ENCODE measurements around the gene EMILIN1. TPM values are rescaled to one million over a fixed set of nuclear protein-coding genes. Genes with fewer than 3 reads are reported as not detected.

EMILIN1 gene
- total RNA-seq, 5 donors from 2014 or later (not counting 1 experiment from before 2014, with no cell fraction given): 0.28 to 1.1 (median 0.85) TPM

- DNase-seq (no peak), ATAC-seq (replicated peaks in 1 of 4) (no peak)
- Mint-ChIP-seq H3K4me1 (peaks cover 12 to 29% (median 15%) of the 10 kb centered on the region in 3 donors), H3K36me3 (peaks cover 3% of the 10 kb centered on the region), H3K27ac (no peak overlapping the region), H3K4me3 (no peak overlapping the region), H3K27me3 (no peaks in the 10 kb centered on the region), H3K9me3 (no peaks in the 10 kb centered on the region)
- peaks cover 2 to 9% of the 10 kb centered on the region in 2 experiments for H3K4me1 ChIP-seq (ENCODE audit: control insufficient read depth in 1 of 2, extremely low read depth in 1 of 2, insufficient read depth in 2 of 2, low read length in 2 of 2)
- 92% methylated on average over 21 of the region's 24 CpGs for WGBS (ENCODE audit: insufficient coverage)
- H3K4me3 ChIP-seq (ENCODE audit: control insufficient read depth in 1 of 2, extremely low read depth in 1 of 2, low read length in 1 of 2): no peak overlapping the region
- H3K36me3 ChIP-seq (ENCODE audit: control insufficient read depth in 2 of 2, extremely low read depth in 1 of 2, insufficient read depth in 1 of 2, low read length in 1 of 2): no peaks in the 10 kb centered on the region
- H3K27ac ChIP-seq (ENCODE audit: low read length): no peak overlapping the region
- peaks cover 0 to 6% of the 10 kb centered on the region in 2 experiments for H3K27me3 ChIP-seq (replicated peaks in 1 of 2; ENCODE audit: control insufficient read depth in 2 of 2, extremely low read depth in 1 of 2, insufficient read depth in 2 of 2, low read length in 1 of 2)
- no peaks in the 10 kb centered on the region for H3K9me3 ChIP-seq
- ChIA-PET POLR2A (interaction anchor here in 1 of 2 donors (1.1 kb wide), 1 partner anchor 243 kb away, joined by 3 read pairs; no protein-coding TSS in a partner anchor), CTCF (no interaction called here)
These were observed 16.1 kb downstream of the EMILIN1 start for GRCh38 chr2:27094353-27094984.

- Histone ChIP-seq H3K27ac (ENCODE audit: low read length) (no peak overlapping the region), H3K9me3 (no peaks in the 10 kb centered on the region), H3K4me3 (ENCODE audit: control insufficient read depth in 1 of 2, extremely low read depth in 1 of 2, low read length in 1 of 2) (no peak overlapping the region), H3K4me1 (ENCODE audit: control insufficient read depth in 1 of 2, extremely low read depth in 1 of 2, insufficient read depth in 2 of 2, low read length in 2 of 2) (peaks cover 2 to 9% of the 10 kb centered on the region in 2 experiments), H3K27me3 (replicated peaks in 1 of 2; ENCODE audit: control insufficient read depth in 2 of 2, extremely low read depth in 1 of 2, insufficient read depth in 2 of 2, low read length in 1 of 2) (peaks cover 0 to 6% of the 10 kb centered on the region in 2 experiments), H3K36me3 (ENCODE audit: control insufficient read depth in 2 of 2, extremely low read depth in 1 of 2, insufficient read depth in 1 of 2, low read length in 1 of 2) (peaks cover 0 to 3% of the 10 kb centered on the region in 2 donors)
- H3K4me3 Mint-ChIP-seq: peak overlapping the region in 1 of 3 donors; percentile 59
- CTCF ChIA-PET: interaction anchor here in 1 of 2 donors (0.6 kb wide), 1 partner anchor 12 kb away, joined by 6 read pairs; no protein-coding TSS in a partner anchor
- WGBS (ENCODE audit: insufficient coverage): 93% methylated on average over 2 of the region's 2 CpGs
- H3K36me3 Mint-ChIP-seq: peaks cover 3% of the 10 kb centered on the region
- no peak for DNase-seq
- H3K4me1 Mint-ChIP-seq: peaks cover 12 to 29% (median 15%) of the 10 kb centered on the region in 3 donors
- ATAC-seq (replicated peaks in 1 of 4): no peak
- H3K27me3 Mint-ChIP-seq: no peaks in the 10 kb centered on the region
- POLR2A ChIA-PET: no interaction called here
- H3K9me3 Mint-ChIP-seq: no peaks in the 10 kb centered on the region
- no peak overlapping the region for H3K27ac Mint-ChIP-seq
These were observed 17.0 kb downstream of the EMILIN1 start for GRCh38 chr2:27095427-27095744.

- no peaks in the 10 kb centered on the region for H3K9me3 ChIP-seq
- Mint-ChIP-seq H3K27me3 (no peaks in the 10 kb centered on the region), H3K4me3 (peak overlapping the region; percentile 47 to 59 (median 59)), H3K9me3 (no peaks in the 10 kb centered on the region), H3K4me1 (peaks cover 12 to 29% (median 15%) of the 10 kb centered on the region in 3 donors), H3K27ac (peak overlapping the region in 1 of 2 donors; percentile 16), H3K36me3 (peaks cover 3% of the 10 kb centered on the region)
- ATAC-seq (replicated peaks in 1 of 4) (peak; percentile 78 to 97 (median 81)), DNase-seq (peak in 15 of 35 experiments; percentile 11 to 65 (median 29))
- H3K4me1 ChIP-seq (ENCODE audit: control insufficient read depth in 1 of 2, extremely low read depth in 1 of 2, insufficient read depth in 2 of 2, low read length in 2 of 2): peaks cover 2 to 9% of the 10 kb centered on the region in 2 experiments
- 37% methylated on average over 12 of the region's 18 CpGs for WGBS (ENCODE audit: insufficient coverage)
- CTCF ChIA-PET: interaction anchor here in 1 of 2 donors (0.5 to 1.5 kb wide), 5 partner anchors 9 to 588 kb away, joined by 3 to 7 read pairs (median 4); partner anchors contain the start of gene KHK
- POLR2A ChIA-PET: interaction anchor here in 1 of 2 donors (0.6 kb wide), 1 partner anchor 183 kb away, joined by 4 read pairs; no protein-coding TSS in a partner anchor
- H3K4me3 ChIP-seq (ENCODE audit: control insufficient read depth in 1 of 2, extremely low read depth in 1 of 2, low read length in 1 of 2): peak overlapping the region; percentile 23 to 46
- no peak overlapping the region for H3K27ac ChIP-seq (ENCODE audit: low read length)
- peaks cover 0 to 6% of the 10 kb centered on the region in 2 experiments for H3K27me3 ChIP-seq (replicated peaks in 1 of 2; ENCODE audit: control insufficient read depth in 2 of 2, extremely low read depth in 1 of 2, insufficient read depth in 2 of 2, low read length in 1 of 2)
- peaks cover 0 to 3% of the 10 kb centered on the region in 2 donors for H3K36me3 ChIP-seq (ENCODE audit: control insufficient read depth in 2 of 2, extremely low read depth in 1 of 2, insufficient read depth in 1 of 2, low read length in 1 of 2)
These were observed 17.6 kb downstream of the EMILIN1 start for GRCh38 chr2:27095745-27096651.

GRCh38 chr2:27096748-27097297 is 18.4 kb downstream of the EMILIN1 start:
- ChIA-PET CTCF (interaction anchor here (0.5 to 1.5 kb wide), 9 partner anchors 9 to 1304 kb away, joined by 3 to 8 read pairs (median 4); partner anchors contain the start of gene KHK (in 1 of the 2)), POLR2A (no interaction called here)
- ATAC-seq (replicated peaks in 1 of 4) (no peak), DNase-seq (no peak)
- Mint-ChIP-seq H3K4me3 (peak overlapping the region in 1 of 3 donors; percentile 59), H3K27ac (no peak overlapping the region), H3K36me3 (peaks cover under 1% of the 10 kb centered on the region), H3K4me1 (peaks cover 12 to 23% (median 15%) of the 10 kb centered on the region in 3 donors), H3K9me3 (no peaks in the 10 kb centered on the region), H3K27me3 (no peaks in the 10 kb centered on the region)
- 100% methylated on average over 2 of the region's 3 CpGs for WGBS (ENCODE audit: insufficient coverage)
- Histone ChIP-seq H3K4me3 (ENCODE audit: control insufficient read depth in 1 of 2, extremely low read depth in 1 of 2, low read length in 1 of 2) (no peak overlapping the region), H3K36me3 (ENCODE audit: control insufficient read depth in 2 of 2, extremely low read depth in 1 of 2, insufficient read depth in 1 of 2, low read length in 1 of 2) (peaks cover 0 to 3% of the 10 kb centered on the region in 2 donors), H3K9me3 (no peaks in the 10 kb centered on the region), H3K4me1 (ENCODE audit: control insufficient read depth in 1 of 2, extremely low read depth in 1 of 2, insufficient read depth in 2 of 2, low read length in 2 of 2) (peaks cover 2 to 9% of the 10 kb centered on the region in 2 experiments), H3K27ac (ENCODE audit: low read length) (no peak overlapping the region), H3K27me3 (replicated peaks in 1 of 2; ENCODE audit: control insufficient read depth in 2 of 2, extremely low read depth in 1 of 2, insufficient read depth in 2 of 2, low read length in 1 of 2) (peaks cover 0 to 6% of the 10 kb centered on the region in 2 experiments)

- DNase-seq (no peak), ATAC-seq (replicated peaks in 1 of 4) (no peak)
- H3K4me1 ChIP-seq (ENCODE audit: control insufficient read depth in 1 of 2, extremely low read depth in 1 of 2, insufficient read depth in 2 of 2, low read length in 2 of 2): peaks cover 2 to 9% of the 10 kb centered on the region in 2 experiments
- Mint-ChIP-seq H3K9me3 (no peaks in the 10 kb centered on the region), H3K27ac (no peak overlapping the region), H3K27me3 (no peaks in the 10 kb centered on the region), H3K4me3 (no peak overlapping the region), H3K36me3 (no peaks in the 10 kb centered on the region), H3K4me1 (peaks cover 12 to 22% (median 15%) of the 10 kb centered on the region in 3 donors)
- H3K4me3 ChIP-seq (ENCODE audit: control insufficient read depth in 1 of 2, extremely low read depth in 1 of 2, low read length in 1 of 2): no peak overlapping the region
- peaks cover 0 to 3% of the 10 kb centered on the region in 2 donors for H3K36me3 ChIP-seq (ENCODE audit: control insufficient read depth in 2 of 2, extremely low read depth in 1 of 2, insufficient read depth in 1 of 2, low read length in 1 of 2)
- no peaks in the 10 kb centered on the region for H3K9me3 ChIP-seq
- POLR2A ChIA-PET: no interaction called here
- H3K27me3 ChIP-seq (replicated peaks in 1 of 2; ENCODE audit: control insufficient read depth in 2 of 2, extremely low read depth in 1 of 2, insufficient read depth in 2 of 2, low read length in 1 of 2): peaks cover 0 to 10% of the 10 kb centered on the region in 2 experiments
- WGBS (ENCODE audit: insufficient coverage): 93% methylated on average over 11 of the region's 14 CpGs
- H3K27ac ChIP-seq (ENCODE audit: low read length): no peak overlapping the region
- CTCF ChIA-PET: interaction anchor here (0.6 to 1.3 kb wide), 6 partner anchors 8 to 1304 kb away, joined by 3 to 8 read pairs (median 4); partner anchors contain the start of gene KHK (in 1 of the 2)
These were observed 18.9 kb downstream of the EMILIN1 start for GRCh38 chr2:27097341-27097740.

All from T-cell (primary cell).